IMR-90 (cell line): ENCODE results near the gene IQSEC1. TPM values are rescaled to one million over a fixed set of nuclear protein-coding genes. Genes with fewer than 3 reads are reported as not detected.

Source experiments
- ATAC-seq: fragments of 200-7000 bp; cut with Tn5 transposase; 2 replicates; pipeline ENCODE4 v1.9.1; 2020; ENCODE audit warnings: low read depth, mild to moderate bottlenecking, moderate library complexity
- BruUV-seq: library from RNA; stranded (reverse); fragments of 400-500 nt; replicated peaks from 2 replicates; lab custom pipeline; 2021; lab: Mats Ljungman, UMichigan
- CTCF ChIA-PET: fragments of 300-600 bp; formaldehyde crosslinking; extraction: SDS; loops from one replicate; lab custom pipeline; 2021; ENCODE audit warnings: antibody characterized with exemption; lab: Yijun Ruan, JAX
- POLR2A ChIA-PET: fragments of 300-600 bp; sonication (Branson Sonifier 250); formaldehyde crosslinking; loops from one replicate; lab custom pipeline; 2022; ENCODE audit warnings: antibody characterized with exemption; ENCODE audit not compliant: unreplicated experiment; lab: Charles Lee
- DNase-seq: peaks from one replicate; pipeline ENCODE4 v3.0.0; 2013
- H2AFZ ChIP-seq: replicated peaks from 2 replicates; pipeline ENCODE3; 2013; ENCODE audit warnings: low read length, mild to moderate bottlenecking; ENCODE audit not compliant: poor library complexity
- H2AK5ac ChIP-seq: 2 replicates; pipeline ENCODE4 v1.6.1; 2013; ENCODE audit warnings: low read depth, low read length, inconsistent platforms
- H2AK9ac ChIP-seq: replicated peaks from 2 replicates; pipeline ENCODE3; 2013; ENCODE audit warnings: mild to moderate bottlenecking, low read depth, low read length, moderate library complexity; ENCODE audit not compliant: poor library complexity
- H2BK120ac ChIP-seq: 2 replicates; pipeline ENCODE4 v1.6.1; 2013; ENCODE audit warnings: low read depth, low read length, inconsistent platforms
- H2BK15ac ChIP-seq: 3 replicates; pipeline ENCODE4 v1.6.1; 2013; ENCODE audit warnings: low read depth, low read length, inconsistent platforms
- H2BK20ac ChIP-seq: 2 replicates; pipeline ENCODE4 v1.6.1; 2013; ENCODE audit warnings: low read depth, mild to moderate bottlenecking, inconsistent platforms, low read length, moderate library complexity
- H2BK5ac ChIP-seq: 2 replicates; pipeline ENCODE4 v1.6.1; 2013; ENCODE audit warnings: mild to moderate bottlenecking, low read depth, low read length, inconsistent platforms; ENCODE audit not compliant: poor library complexity, severe bottlenecking
- H3K14ac ChIP-seq: replicated peaks from 2 replicates; pipeline ENCODE4 v1.6.1; 2013; ENCODE audit warnings: low read depth, low read length, inconsistent platforms
- H3K18ac ChIP-seq: 2 replicates; pipeline ENCODE4 v1.6.1; 2013; ENCODE audit warnings: low read depth, low read length, control low read depth
- H3K23ac ChIP-seq: 2 replicates; pipeline ENCODE4 v1.6.1; 2013; ENCODE audit warnings: low read depth, low read length, inconsistent platforms
- H3K27ac ChIP-seq: 2 replicates; pipeline ENCODE4 v1.5.1; 2013; ENCODE audit warnings: mild to moderate bottlenecking, control low read depth, low read length; ENCODE audit not compliant: insufficient read depth
- H3K27me3 ChIP-seq: 2 replicates; pipeline ENCODE4 v1.6.1; 2013; ENCODE audit warnings: low read length; ENCODE audit not compliant: control insufficient read depth, insufficient read depth
- H3K36me3 ChIP-seq: 2 replicates; pipeline ENCODE4 v1.6.1; 2013; ENCODE audit warnings: low read length, mixed read lengths; ENCODE audit not compliant: control insufficient read depth, insufficient read depth
- H3K4ac ChIP-seq: 2 replicates; pipeline ENCODE4 v1.6.1; 2013; ENCODE audit warnings: low read depth, low read length, inconsistent platforms
- H3K4me1 ChIP-seq: 2 replicates; pipeline ENCODE4 v1.6.1; 2013; ENCODE audit warnings: low read length, mixed read lengths; ENCODE audit not compliant: control insufficient read depth, insufficient read depth
- H3K4me2 ChIP-seq: 2 replicates; pipeline ENCODE4 v1.6.1; 2013; ENCODE audit warnings: low read depth, mild to moderate bottlenecking, control low read depth, low read length, moderate library complexity
- H3K4me3 ChIP-seq: 2 replicates; pipeline ENCODE4 v1.5.1; 2013; ENCODE audit warnings: low read depth, mild to moderate bottlenecking, control low read depth, low read length, moderate library complexity; ENCODE audit not compliant: insufficient read depth
- H3K56ac ChIP-seq: 2 replicates; pipeline ENCODE4 v1.6.1; 2013; ENCODE audit warnings: low read length, inconsistent platforms; ENCODE audit not compliant: insufficient read depth; ENCODE audit errors: extremely low read depth
- H3K79me1 ChIP-seq, 2 experiments: 2 replicates each; pipeline ENCODE4 v1.6.1; 2013; ENCODE audit warnings: low read length in 2 of 2, inconsistent platforms in 1 of 2, low read depth in 1 of 2
- H3K9ac ChIP-seq: 2 replicates; pipeline ENCODE4 v1.6.1; 2013; ENCODE audit warnings: low read depth, low read length, control low read depth
- H3K9me1 ChIP-seq: 2 replicates; pipeline ENCODE4 v1.6.1; 2013; ENCODE audit warnings: low read length, inconsistent platforms; ENCODE audit not compliant: insufficient read depth
- H3K9me3 ChIP-seq: 2 replicates; pipeline ENCODE4 v1.6.1; 2013; ENCODE audit warnings: low read length; ENCODE audit not compliant: control insufficient read depth, insufficient read depth
- H4K20me1 ChIP-seq: 2 replicates; pipeline ENCODE4 v1.6.1; 2013; ENCODE audit warnings: low read length, inconsistent platforms; ENCODE audit not compliant: insufficient read depth
- H4K5ac ChIP-seq: 2 replicates; pipeline ENCODE4 v1.6.1; 2013; ENCODE audit warnings: mild to moderate bottlenecking, low read depth, low read length, control low read depth
- H4K8ac ChIP-seq, 2 experiments: 2 replicates each; pipeline ENCODE4 v1.6.1; 2013; ENCODE audit warnings: low read depth in 2 of 2, low read length in 2 of 2, control low read depth in 1 of 2, inconsistent platforms in 1 of 2
- H4K91ac ChIP-seq: 2 replicates; pipeline ENCODE4 v1.6.1; 2013; ENCODE audit warnings: low read depth, low read length, inconsistent platforms; ENCODE audit not compliant: insufficient read depth
- BHLHE40 ChIP-seq: fragments of 150-350 bp; IDR thresholded peaks from 2 replicates; pipeline ENCODE4 v1.6.1; 2016; ENCODE audit warnings: mild to moderate bottlenecking, low read depth, low read length
- CEBPB ChIP-seq: IDR thresholded peaks from 2 replicates; pipeline ENCODE4 v1.6.1; 2012; ENCODE audit warnings: low read depth, low read length, improper control_type of control experiment
- CHD1 ChIP-seq: IDR thresholded peaks from 2 replicates; pipeline ENCODE4 v1.6.1; 2012; ENCODE audit warnings: low read depth, low read length, improper control_type of control experiment
- FOS ChIP-seq: fragments of 150-350 bp; IDR thresholded peaks from 2 replicates; pipeline ENCODE4 v1.6.1; 2016; ENCODE audit warnings: low read depth, low read length
- MAFK ChIP-seq: IDR thresholded peaks from 2 replicates; pipeline ENCODE4 v1.6.1; 2012; ENCODE audit warnings: low read depth, low read length, improper control_type of control experiment
- MAZ ChIP-seq: IDR thresholded peaks from 2 replicates; pipeline ENCODE4 v1.6.1; 2012; ENCODE audit warnings: low read depth, mild to moderate bottlenecking, low read length, improper control_type of control experiment, moderate library complexity, borderline replicate concordance
- NFE2L2 ChIP-seq: fragments of 150-350 bp; IDR thresholded peaks from 2 replicates; pipeline ENCODE4 v1.6.1; 2016; ENCODE audit warnings: low read depth, mild to moderate bottlenecking, low read length
- POLR2A ChIP-seq: IDR thresholded peaks from 2 replicates; pipeline ENCODE4 v1.6.1; 2012; ENCODE audit warnings: mild to moderate bottlenecking, low read depth, low read length
- RAD21 ChIP-seq: IDR thresholded peaks from 2 replicates; pipeline ENCODE4 v1.6.1; 2012; ENCODE audit warnings: low read length, improper control_type of control experiment
- RCOR1 ChIP-seq: IDR thresholded peaks from 2 replicates; pipeline ENCODE4 v1.6.1; 2012; ENCODE audit warnings: mild to moderate bottlenecking, low read length, improper control_type of control experiment; ENCODE audit not compliant: insufficient replicate concordance
- RFX5 ChIP-seq: IDR thresholded peaks from 2 replicates; pipeline ENCODE4 v1.8.0; 2012; ENCODE audit warnings: low read depth, mild to moderate bottlenecking, low read length, moderate library complexity
- SMC3 ChIP-seq: fragments of 150-350 bp; IDR thresholded peaks from 2 replicates; pipeline ENCODE4 v1.6.1; 2016; ENCODE audit warnings: low read depth, mild to moderate bottlenecking, antibody characterized with exemption, low read length, moderate library complexity
- USF2 ChIP-seq: fragments of 150-350 bp; IDR thresholded peaks from 2 replicates; pipeline ENCODE4 v1.6.1; 2017; ENCODE audit warnings: mild to moderate bottlenecking, antibody characterized with exemption, low read length, low read depth
- WGBS, 2 experiments: methylation state at CpG; one replicate each; pipeline versions ENCODE4 v1.1.5 to v1.1.7; 2013; ENCODE audit warnings: missing lambda C conversion rate in 2 of 2; ENCODE audit not compliant: insufficient read length in 1 of 2; ENCODE audit errors: extremely low coverage in 2 of 2; 5-methylcytosine and 5-hydroxymethylcytosine counted together
- dilution Hi-C: fragments of 300-500 bp; cut with HindIII; formaldehyde crosslinking; loops from one replicate; pipeline ENCODE4 v1.14.3; 2018; ENCODE audit warnings: low sequenced_read_pairs; ENCODE audit not compliant: unreplicated experiment
- in situ Hi-C: fragments of 300-500 bp; cut with MboI; formaldehyde crosslinking; loops from 3 replicates; pipeline ENCODE4 v1.14.3; 2019; ENCODE audit warnings: low sequenced_read_pairs, inconsistent platforms, mixed read lengths
- intact Hi-C: fragments of 100-400 bp; cut with micrococcal nuclease; formaldehyde crosslinking; loops from 2 replicates; pipeline ENCODE4 v1.10.0; 2022
- polyA plus RNA-seq, 3 experiments: library from polyadenylated mRNA; depleted of rRNA; stranded (reverse); fragments of >200 nt; gene quantifications; 2 replicates each; pipeline ENCODE4 v1.2.3, GENCODE V29; 2012; ENCODE audit warnings: low replicate concordance in 1 of 3
- total RNA-seq: library from RNA; depleted of rRNA; stranded (reverse); fragments of >200 nt; gene quantifications from 2 replicates; pipeline ENCODE4 v1.2.3, GENCODE V29; 2012
- TF ChIP-seq, protein P1 (sequence below): fragments of 150-350 bp; IDR thresholded peaks from 2 replicates; pipeline ENCODE4 v1.6.1; 2016; ENCODE audit warnings: low read depth, mild to moderate bottlenecking, low read length, moderate library complexity, borderline replicate concordance
- TF ChIP-seq, protein P2 (sequence below): conservative IDR thresholded peaks from 2 replicates; pipeline ENCODE4 v1.5.1; 2012; ENCODE audit warnings: mild to moderate bottlenecking, low read depth, low read length, improper control_type of control experiment

Gene IQSEC1
- total and polyA plus RNA-seq, 2 of the 4 experiments (the other 2 are of a cell fraction) = 5.9 to 11.9 TPM

- no peak overlapping the region for H4K8ac ChIP-seq
- H3K23ac ChIP-seq = no peak overlapping the region
- peaks cover 0 to 5% of the 10 kb centered on the region in 2 experiments; a peak in 2 of 4 replicates for H3K79me1 ChIP-seq
- H3K4me3 ChIP-seq = no peak overlapping the region
- no peak overlapping the region for H3K4ac ChIP-seq
- no peak for ATAC-seq
- no peak overlapping the region for H2AFZ ChIP-seq
- H3K9me3 ChIP-seq = no peaks in the 10 kb centered on the region
- H3K18ac ChIP-seq = no peak overlapping the region
- H3K9me1 ChIP-seq = no peaks in the 10 kb centered on the region; the same call in 1 of the 2 replicates
- ChIA-PET POLR2A (no interaction called here), CTCF (interaction anchor here (1.8 kb wide), 1 partner anchor 12 kb away, joined by 9 read pairs; no protein-coding TSS in a partner anchor)
- H2AK9ac ChIP-seq = no peak overlapping the region
- H3K27ac ChIP-seq = no peak overlapping the region
- dilution Hi-C loops = no loop called here
- no peak overlapping the region for H3K4me2 ChIP-seq
- no peak overlapping the region for H3K14ac ChIP-seq
- H2BK20ac ChIP-seq = no peak overlapping the region
- BruUV-seq = no TSS peak
- H3K9ac ChIP-seq = no peak overlapping the region
- H4K5ac ChIP-seq = no peak overlapping the region
- no peaks in the 10 kb centered on the region; the same call in 1 of the 2 replicates for H3K27me3 ChIP-seq
- H2BK15ac ChIP-seq = no peak overlapping the region
- in situ Hi-C loops = no loop called here
- DNase-seq = no peak
- H4K91ac ChIP-seq = no peak overlapping the region
- no peak overlapping the region for H2BK5ac ChIP-seq
- H3K36me3 ChIP-seq = no peaks in the 10 kb centered on the region
- no peak overlapping the region for H2AK5ac ChIP-seq
- no peak overlapping the region for H2BK120ac ChIP-seq
- H3K56ac ChIP-seq = no peak overlapping the region
- peaks cover 11% of the 10 kb centered on the region; the same call in 1 of the 2 replicates for H4K20me1 ChIP-seq
- H3K4me1 ChIP-seq = peaks cover 2% of the 10 kb centered on the region; the same call in 1 of the 2 replicates
- intact Hi-C loops = no loop called here
- TF ChIP-seq MAZ (no peak), NFE2L2 (no peak), FOS (no peak), RCOR1 (no peak), POLR2A (no peak), USF2 (no peak), RAD21 (no peak), CHD1 (no peak), SMC3 (no peak), RFX5 (no peak), BHLHE40 (no peak), MAFK (no peak), CEBPB (no peak)
- TF ChIP-seq, protein P1, sequence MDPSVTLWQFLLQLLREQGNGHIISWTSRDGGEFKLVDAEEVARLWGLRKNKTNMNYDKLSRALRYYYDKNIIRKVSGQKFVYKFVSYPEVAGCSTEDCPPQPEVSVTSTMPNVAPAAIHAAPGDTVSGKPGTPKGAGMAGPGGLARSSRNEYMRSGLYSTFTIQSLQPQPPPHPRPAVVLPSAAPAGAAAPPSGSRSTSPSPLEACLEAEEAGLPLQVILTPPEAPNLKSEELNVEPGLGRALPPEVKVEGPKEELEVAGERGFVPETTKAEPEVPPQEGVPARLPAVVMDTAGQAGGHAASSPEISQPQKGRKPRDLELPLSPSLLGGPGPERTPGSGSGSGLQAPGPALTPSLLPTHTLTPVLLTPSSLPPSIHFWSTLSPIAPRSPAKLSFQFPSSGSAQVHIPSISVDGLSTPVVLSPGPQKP = no peak
- TF ChIP-seq, protein P2, sequence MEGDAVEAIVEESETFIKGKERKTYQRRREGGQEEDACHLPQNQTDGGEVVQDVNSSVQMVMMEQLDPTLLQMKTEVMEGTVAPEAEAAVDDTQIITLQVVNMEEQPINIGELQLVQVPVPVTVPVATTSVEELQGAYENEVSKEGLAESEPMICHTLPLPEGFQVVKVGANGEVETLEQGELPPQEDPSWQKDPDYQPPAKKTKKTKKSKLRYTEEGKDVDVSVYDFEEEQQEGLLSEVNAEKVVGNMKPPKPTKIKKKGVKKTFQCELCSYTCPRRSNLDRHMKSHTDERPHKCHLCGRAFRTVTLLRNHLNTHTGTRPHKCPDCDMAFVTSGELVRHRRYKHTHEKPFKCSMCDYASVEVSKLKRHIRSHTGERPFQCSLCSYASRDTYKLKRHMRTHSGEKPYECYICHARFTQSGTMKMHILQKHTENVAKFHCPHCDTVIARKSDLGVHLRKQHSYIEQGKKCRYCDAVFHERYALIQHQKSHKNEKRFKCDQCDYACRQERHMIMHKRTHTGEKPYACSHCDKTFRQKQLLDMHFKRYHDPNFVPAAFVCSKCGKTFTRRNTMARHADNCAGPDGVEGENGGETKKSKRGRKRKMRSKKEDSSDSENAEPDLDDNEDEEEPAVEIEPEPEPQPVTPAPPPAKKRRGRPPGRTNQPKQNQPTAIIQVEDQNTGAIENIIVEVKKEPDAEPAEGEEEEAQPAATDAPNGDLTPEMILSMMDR = no peak
- no CpG with 5 or more reads among the region's 3 CpGs for WGBS, 2 experiments
Observed at GRCh38 chr3:12972043-12972442, 101.2 kb downstream of the IQSEC1 start.
